ENCODE results near the gene CYP4F3.

GRCh38 chr19:15612342-15612741 is 28.4 kb upstream of the CYP4F3 start:
- TF ChIP-seq REST (IDR thresholded peaks at IDR 0.05; ENCODE audit: borderline replicate concordance in 1 of 2, low read depth in 1 of 2, low read length in 2 of 2): no peak
- no peak for TF ChIP-seq ZNF850 (CRISPR knock-in tag; conservative IDR thresholded peaks at IDR 0.05)
- no peak for TF ChIP-seq ZNF407 (CRISPR knock-in tag; IDR thresholded peaks at IDR 0.05; ENCODE audit: not compliant biosample characterization)
- no peak for TF ChIP-seq MYNN (CRISPR knock-in tag; IDR thresholded peaks at IDR 0.05; ENCODE audit: low read depth)
- TF ChIP-seq DNMT1 (CRISPR knock-in tag; IDR thresholded peaks at IDR 0.05): no peak
- no peak for TF ChIP-seq CBX5 (CRISPR knock-in tag; IDR thresholded peaks at IDR 0.05; ENCODE audit: borderline replicate concordance)
- no peak for TF ChIP-seq SATB2 (CRISPR knock-in tag; IDR thresholded peaks at IDR 0.05)
- no peak for TF ChIP-seq CREB1 (IDR thresholded peaks at IDR 0.05)
- no peak for TF ChIP-seq CREB1 (CRISPR knock-in tag; IDR thresholded peaks at IDR 0.05)
- no peak for TF ChIP-seq GABPB1 (CRISPR knock-in tag; IDR thresholded peaks at IDR 0.05)

Measured in HepG2 (cell line).